Naive thymus-derived CD8-positive, alpha-beta T cell (primary cell): ENCODE data around the gene GPATCH8. TPM values are rescaled to one million over a fixed set of nuclear protein-coding genes. Genes with fewer than 3 reads are reported as not detected.

Experiments
- ATAC-seq, 2 donors: fragments of 150-1000 bp; cut with Tn5 transposase in 1 of 2; sonication (Bioruptor Pico), chemical (Tn5 transposase) in 1 of 2; 1 replicate in 1 of 2; 2 replicates in 1 of 2; pipeline ENCODE4 v1.10.0; 2021; ENCODE audit warnings: mild to moderate bottlenecking in 2 of 2, moderate library complexity in 2 of 2
- POLR2A ChIA-PET: fragments of 350-600 bp; sonication (Branson Sonifier 250); formaldehyde crosslinking; loops from one replicate; lab custom pipeline; 2021; ENCODE audit warnings: antibody characterized with exemption; lab: Charles Lee
- DNase-seq, 10 donors: peaks; one replicate each; pipeline versions ENCODE4 v3.0.0 to v3.0.0-alpha.2; 2020 to 2022
- H3K27ac Mint-ChIP-seq, 10 donors: one replicate each; pipeline ENCODE4 v1.8.0; 2020 to 2022; ENCODE audit warnings: mild to moderate bottlenecking in 10 of 10, mixed read lengths in 10 of 10, moderate library complexity in 4 of 10, inconsistent platforms in 1 of 10
- H3K27me3 Mint-ChIP-seq, 5 donors: one replicate each; pipeline ENCODE4 v1.8.0; 2021 to 2022; ENCODE audit warnings: mixed read lengths in 5 of 5
- H3K36me3 Mint-ChIP-seq, 3 donors: one replicate each; pipeline ENCODE4 v1.8.0; 2020 to 2022; ENCODE audit warnings: mixed read lengths in 3 of 3, mild to moderate bottlenecking in 2 of 3, inconsistent platforms in 1 of 3
- H3K4me1 Mint-ChIP-seq, 4 donors: one replicate each; pipeline ENCODE4 v1.8.0; 2021 to 2022; ENCODE audit warnings: mixed read lengths in 4 of 4
- H3K4me3 Mint-ChIP-seq, 10 donors: one replicate each; pipeline ENCODE4 v1.8.0; 2020 to 2022; ENCODE audit warnings: mild to moderate bottlenecking in 10 of 10, mixed read lengths in 10 of 10, moderate library complexity in 6 of 10, inconsistent platforms in 1 of 10
- H3K9me3 Mint-ChIP-seq, 9 donors: one replicate each; pipeline ENCODE4 v1.8.0; 2020 to 2022; ENCODE audit warnings: mixed read lengths in 9 of 9, mild to moderate bottlenecking in 3 of 9, inconsistent platforms in 1 of 9, moderate library complexity in 1 of 9
- polyA plus RNA-seq, 3 donors: library from polyadenylated mRNA; unstranded; fragments of 300-500 nt; fragmentation: Illumina TruSeq; gene quantifications; one replicate each; pipeline ENCODE4 v1.2.3, GENCODE V29; 2021
- total RNA-seq, 8 experiments: library from RNA in 2 of 8; stranded (reverse) in 2 of 8; gene quantifications; one replicate each; pipeline ENCODE4 v1.2.3 and lab custom pipeline; 2021 to 2026

The GPATCH8 gene
- total and polyA plus RNA-seq, 5 experiments from 2014 or later, result 32.9 to 94.8 (median 61.4) TPM

- Mint-ChIP-seq H3K27me3 (peaks cover 10 to 35% (median 14%) of the 10 kb centered on the region in 5 donors), H3K27ac (peak overlapping the region in 2 of 10 donors; percentile 40), H3K4me3 (peak overlapping the region; percentile 71 to 91 (median 79)), H3K9me3 (no peaks in the 10 kb centered on the region), H3K36me3 (no peaks in the 10 kb centered on the region), H3K4me1 (peaks cover 13 to 27% (median 24%) of the 10 kb centered on the region in 4 donors)
- POLR2A ChIA-PET, result no interaction called here
- peak; percentile 68 to 86 (median 78) for DNase-seq
- ATAC-seq, result peak; percentile 88 to 89
Observed at GRCh38 chr17:44385287-44386181, 117.7 kb downstream of the GPATCH8 start.

DNA sequence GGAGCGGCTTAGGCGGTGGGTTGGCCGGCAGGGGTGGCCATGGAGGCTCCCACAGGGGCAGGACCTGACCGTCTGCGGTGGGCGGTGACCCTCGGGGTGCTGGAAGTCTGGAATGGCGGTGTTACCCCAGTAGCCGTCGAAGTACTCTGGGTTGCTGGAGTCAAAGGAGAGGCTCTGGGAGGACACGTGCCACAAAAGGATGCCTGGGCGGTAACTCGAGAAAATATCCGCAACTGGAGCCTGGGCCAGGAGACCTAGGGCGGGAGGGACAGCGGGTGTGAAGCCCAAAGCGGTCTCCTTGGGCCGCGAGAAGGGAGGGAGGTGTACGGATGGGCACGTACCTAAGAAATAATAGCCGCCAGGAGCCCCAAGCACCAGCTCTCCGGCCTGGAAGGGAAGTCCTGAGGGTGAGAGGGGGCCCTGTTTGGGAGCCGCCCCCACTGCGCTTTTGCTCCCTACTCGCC is 118.4 kb downstream of the GPATCH8 start:
- peak in 1 of 2 donors; percentile 7 for ATAC-seq
- peak overlapping the region in 2 of 10 donors; percentile 34 to 40 for H3K27ac Mint-ChIP-seq
- POLR2A ChIA-PET, result no interaction called here

GRCh38 chr17:44384281-44384822 is 118.9 kb downstream of the GPATCH8 start:
- Mint-ChIP-seq H3K4me3 (peak overlapping the region; percentile 31 to 82 (median 63)), H3K9me3 (no peaks in the 10 kb centered on the region), H3K27me3 (peaks cover 5 to 30% (median 11%) of the 10 kb centered on the region in 5 donors), H3K27ac (no peak overlapping the region), H3K36me3 (no peaks in the 10 kb centered on the region), H3K4me1 (peaks cover 7 to 20% (median 15%) of the 10 kb centered on the region in 4 donors)
- no peak for ATAC-seq
- POLR2A ChIA-PET, result no interaction called here
- no peak for DNase-seq

More for the DNA sequence above, 118.4 kb downstream of the GPATCH8 start:
- DNase-seq, result peak in 1 of 10 donors; percentile 10
- Mint-ChIP-seq H3K4me1 (peaks cover 11 to 24% (median 20%) of the 10 kb centered on the region in 4 donors), H3K4me3 (peak overlapping the region; percentile 71 to 91 (median 79)), H3K36me3 (no peaks in the 10 kb centered on the region), H3K9me3 (no peaks in the 10 kb centered on the region), H3K27me3 (peaks cover 10 to 35% (median 14%) of the 10 kb centered on the region in 5 donors)

DNA sequence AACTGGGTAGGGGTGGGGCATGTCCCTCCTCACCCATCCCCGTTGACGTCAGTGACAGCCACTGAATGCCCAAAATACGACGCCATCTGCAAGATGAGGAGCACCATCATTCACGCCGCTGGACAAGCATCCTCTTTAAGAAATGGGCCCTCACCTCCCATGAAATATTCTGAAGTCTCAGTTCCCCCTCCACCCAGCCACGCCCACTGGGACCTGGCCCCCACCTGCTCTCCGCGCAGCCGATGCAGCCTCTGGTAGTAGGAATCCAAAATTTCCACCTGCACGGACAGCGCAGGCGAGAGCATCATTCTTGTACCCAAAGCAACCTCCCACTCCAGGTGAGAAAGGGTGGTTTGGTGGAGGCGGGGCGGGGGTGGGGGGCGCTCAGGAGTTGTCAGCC is 119.3 kb downstream of the GPATCH8 start:
- Mint-ChIP-seq H3K4me3 (peak overlapping the region in 1 of 10 donors; percentile 11), H3K4me1 (peaks cover 6 to 18% (median 13%) of the 10 kb centered on the region in 4 donors), H3K9me3 (no peaks in the 10 kb centered on the region), H3K36me3 (no peaks in the 10 kb centered on the region), H3K27me3 (peaks cover under 1 to 27% (median 10%) of the 10 kb centered on the region in 5 donors), H3K27ac (no peak overlapping the region)
- POLR2A ChIA-PET, result no interaction called here
- ATAC-seq (no peak), DNase-seq (no peak)

DNA sequence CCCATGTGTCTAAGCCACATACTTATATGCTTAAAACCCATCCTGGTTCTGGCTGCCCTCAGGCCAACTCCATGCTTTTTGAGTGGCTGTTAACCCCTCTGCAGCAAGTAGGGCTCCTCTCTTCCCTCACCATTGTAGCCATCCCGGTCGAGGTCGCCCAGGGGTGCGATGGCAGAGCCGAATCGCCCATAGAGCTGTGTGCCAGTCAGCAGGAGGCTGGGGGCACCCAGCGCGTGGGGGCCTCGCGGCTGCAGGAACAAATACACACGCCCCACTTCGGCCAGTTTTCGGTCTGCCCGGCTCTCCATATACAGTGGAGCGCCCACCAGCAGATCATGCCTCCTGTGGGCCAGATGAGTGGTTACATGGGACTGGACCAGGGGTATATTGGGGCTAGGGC is 119.8 kb downstream of the GPATCH8 start:
- ATAC-seq, result no peak
- Mint-ChIP-seq H3K27ac (no peak overlapping the region), H3K4me3 (no peak overlapping the region)

GRCh38 chr17:44382917-44383316 is 120.3 kb downstream of the GPATCH8 start:
- Mint-ChIP-seq H3K9me3 (no peaks in the 10 kb centered on the region), H3K27me3 (peaks cover 0 to 29% (median 15%) of the 10 kb centered on the region in 5 donors), H3K36me3 (no peaks in the 10 kb centered on the region), H3K4me1 (peaks cover 6 to 17% (median 12%) of the 10 kb centered on the region in 4 donors), H3K27ac (no peak overlapping the region), H3K4me3 (no peak overlapping the region)
- no peak for ATAC-seq
- POLR2A ChIA-PET, result interaction anchor here (0.7 kb wide), 1 partner anchor 13 kb away, joined by 3 read pairs; no protein-coding TSS in a partner anchor
- DNase-seq, result no peak

More for the DNA sequence above, 119.8 kb downstream of the GPATCH8 start:
- POLR2A ChIA-PET, result no interaction called here
- Mint-ChIP-seq H3K36me3 (no peaks in the 10 kb centered on the region), H3K4me1 (peaks cover 6 to 17% (median 13%) of the 10 kb centered on the region in 4 donors), H3K9me3 (no peaks in the 10 kb centered on the region), H3K27me3 (peaks cover 0 to 30% (median 14%) of the 10 kb centered on the region in 5 donors)
- no peak for DNase-seq

DNA sequence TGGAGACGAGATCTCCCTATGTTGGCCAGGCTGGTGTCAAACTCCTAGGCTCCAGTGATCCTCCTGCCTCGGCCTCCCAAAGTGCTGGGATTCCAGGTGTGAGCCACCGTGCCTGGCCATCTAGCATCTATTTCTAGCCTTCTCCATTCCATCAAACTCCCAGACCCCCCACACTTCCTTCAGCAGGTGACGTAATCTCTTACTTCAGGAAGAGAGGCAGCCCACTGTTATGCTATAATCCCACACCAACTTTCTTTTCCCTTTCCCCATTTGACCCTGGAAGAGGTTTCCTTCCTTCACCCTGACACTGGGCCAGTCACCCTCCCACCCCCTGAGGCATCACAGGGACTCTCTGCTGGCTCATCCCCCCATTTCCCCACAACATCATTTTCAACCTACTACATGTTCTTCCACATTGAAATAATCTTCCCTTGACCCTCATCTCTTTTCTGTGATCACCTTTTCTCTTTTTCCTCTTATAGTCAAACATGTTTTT is 121.3 kb downstream of the GPATCH8 start:
- Mint-ChIP-seq H3K27me3 (peaks cover 0 to 30% (median 13%) of the 10 kb centered on the region in 5 donors), H3K36me3 (no peaks in the 10 kb centered on the region), H3K4me3 (no peak overlapping the region), H3K27ac (no peak overlapping the region), H3K4me1 (peaks cover 6 to 17% (median 11%) of the 10 kb centered on the region in 4 donors), H3K9me3 (no peaks in the 10 kb centered on the region)
- ATAC-seq (no peak), DNase-seq (no peak)
- POLR2A ChIA-PET, result no interaction called here

DNA sequence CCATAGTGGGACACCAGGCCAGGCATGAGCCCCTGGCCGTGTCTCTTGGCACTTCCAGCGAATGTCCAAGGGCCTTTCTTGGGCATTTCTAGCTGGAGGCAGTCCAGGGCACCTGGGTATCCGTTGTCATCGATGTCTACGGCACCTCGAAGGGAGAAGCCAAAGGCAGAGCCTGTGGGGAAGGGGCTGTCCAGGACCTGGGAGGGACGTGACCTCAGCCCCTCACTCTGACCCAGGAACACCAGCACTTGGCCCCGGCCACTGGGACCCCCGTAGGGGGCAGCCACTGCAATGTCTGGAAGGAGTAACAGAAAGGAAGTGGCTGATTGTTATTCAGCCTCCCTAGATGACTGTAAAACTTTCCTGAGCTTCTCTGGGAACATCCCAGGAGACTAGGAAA is 122.4 kb downstream of the GPATCH8 start:
- POLR2A ChIA-PET, result no interaction called here
- Mint-ChIP-seq H3K4me1 (peaks cover 5 to 11% (median 9%) of the 10 kb centered on the region in 4 donors), H3K4me3 (peak overlapping the region in 1 of 10 donors; percentile 31), H3K36me3 (no peaks in the 10 kb centered on the region), H3K27ac (no peak overlapping the region), H3K9me3 (no peaks in the 10 kb centered on the region), H3K27me3 (peaks cover 0 to 33% (median 10%) of the 10 kb centered on the region in 5 donors)
- DNase-seq (no peak), ATAC-seq (no peak)

DNA sequence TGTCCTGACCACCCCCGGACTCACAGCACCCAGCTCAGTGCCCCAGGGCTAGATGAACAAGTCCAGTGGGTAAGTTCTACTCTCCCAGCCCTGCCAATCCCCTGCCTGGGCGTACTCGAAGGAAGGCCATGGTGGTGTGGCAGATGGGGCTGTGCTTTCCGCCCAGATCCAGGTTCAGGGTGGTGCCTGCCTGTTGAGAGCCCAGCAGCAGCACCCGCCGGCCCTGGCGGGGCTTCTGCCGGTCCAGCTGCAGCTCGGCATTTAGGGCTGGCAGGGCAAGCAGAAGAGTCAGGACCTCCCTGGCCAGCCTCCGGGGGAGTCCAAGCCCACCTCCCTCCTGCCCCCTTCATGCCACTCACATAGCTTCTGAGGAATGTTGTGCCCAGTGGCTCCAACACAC is 123.3 kb downstream of the GPATCH8 start:
- POLR2A ChIA-PET, result no interaction called here
- no peak overlapping the region for H3K4me3 Mint-ChIP-seq

GRCh38 chr17:44378171-44378705 is 125.0 kb downstream of the GPATCH8 start:
- peaks cover 0 to 8% (median 2%) of the 10 kb centered on the region in 4 donors for H3K4me1 Mint-ChIP-seq
- H3K27me3 Mint-ChIP-seq, result peaks cover 0 to 40% (median 10%) of the 10 kb centered on the region in 5 donors
- H3K27ac Mint-ChIP-seq, result peak overlapping the region in 1 of 10 donors; percentile 16
- DNase-seq (no peak), ATAC-seq (no peak)
- H3K36me3 Mint-ChIP-seq, result no peaks in the 10 kb centered on the region
- H3K9me3 Mint-ChIP-seq, result no peaks in the 10 kb centered on the region
- POLR2A ChIA-PET, result no interaction called here
- no peak overlapping the region for H3K4me3 Mint-ChIP-seq

More for the DNA sequence above, 123.3 kb downstream of the GPATCH8 start:
- DNase-seq (no peak), ATAC-seq (no peak)
- peaks cover 5 to 11% (median 7%) of the 10 kb centered on the region in 4 donors for H3K4me1 Mint-ChIP-seq
- no peak overlapping the region for H3K27ac Mint-ChIP-seq
- H3K36me3 Mint-ChIP-seq, result no peaks in the 10 kb centered on the region
- no peaks in the 10 kb centered on the region for H3K9me3 Mint-ChIP-seq
- H3K27me3 Mint-ChIP-seq, result peaks cover 0 to 35% (median 10%) of the 10 kb centered on the region in 5 donors

DNA sequence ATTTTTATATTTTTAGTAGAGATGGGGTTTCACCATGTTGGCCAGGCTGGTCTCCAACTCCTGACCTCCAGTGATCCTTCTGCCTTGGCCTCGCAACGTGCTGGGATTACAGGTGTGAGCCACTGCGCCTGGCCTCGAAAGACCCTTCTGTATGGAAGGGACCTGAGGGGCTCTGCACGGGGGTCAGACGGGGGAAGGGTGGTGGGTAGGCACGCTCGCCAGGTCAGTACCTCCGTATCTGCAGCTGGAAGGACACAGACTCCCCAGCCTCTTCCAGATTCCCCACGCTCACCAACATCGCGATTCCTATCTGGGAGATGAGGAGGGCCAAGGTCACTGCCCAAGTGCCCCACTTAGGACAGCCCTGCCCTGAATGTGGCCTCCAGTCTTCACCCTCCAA is 126.4 kb downstream of the GPATCH8 start:
- H3K9me3 Mint-ChIP-seq, result no peaks in the 10 kb centered on the region
- DNase-seq, result no peak
- no peak overlapping the region for H3K27ac Mint-ChIP-seq
- POLR2A ChIA-PET, result interaction anchor here (0.7 kb wide), 1 partner anchor 1597 kb away, joined by 3 read pairs; no protein-coding TSS in a partner anchor
- ATAC-seq, result no peak
- H3K4me1 Mint-ChIP-seq, result peaks cover 0 to 7% (median under 1%) of the 10 kb centered on the region in 4 donors
- no peak overlapping the region for H3K4me3 Mint-ChIP-seq
- H3K27me3 Mint-ChIP-seq, result peaks cover 6 to 41% (median 12%) of the 10 kb centered on the region in 5 donors
- H3K36me3 Mint-ChIP-seq, result no peaks in the 10 kb centered on the region

- no peaks in the 10 kb centered on the region for H3K36me3 Mint-ChIP-seq
- no peaks in the 10 kb centered on the region for H3K9me3 Mint-ChIP-seq
- peaks cover 11 to 42% (median 13%) of the 10 kb centered on the region in 5 donors for H3K27me3 Mint-ChIP-seq
- POLR2A ChIA-PET, result no interaction called here
- H3K27ac Mint-ChIP-seq, result no peak overlapping the region
- DNase-seq, result no peak
- no peak for ATAC-seq
- H3K4me1 Mint-ChIP-seq, result peaks cover 0 to 7% (median under 1%) of the 10 kb centered on the region in 4 donors
- no peak overlapping the region for H3K4me3 Mint-ChIP-seq
Observed at GRCh38 chr17:44376124-44376523, 127.1 kb downstream of the GPATCH8 start.
